ENCODE results near the gene IGLON5.

IGLON5 gene

GRCh38 chr19:51337141-51337860 lies 25.9 kb downstream of the IGLON5 start:
- DNase-seq (ENCODE audit: low read depth, low spot score), result no peak

GRCh38 chr19:51337861-51338562 lies 26.6 kb downstream of the IGLON5 start:
- H3K27ac ChIP-seq, result no peak overlapping the region
- DNase-seq (ENCODE audit: low read depth, low spot score), result no peak

More at GRCh38 chr19:51337141-51337860, 25.9 kb downstream of the IGLON5 start:
- H3K27ac ChIP-seq, result no peak overlapping the region

DNA sequence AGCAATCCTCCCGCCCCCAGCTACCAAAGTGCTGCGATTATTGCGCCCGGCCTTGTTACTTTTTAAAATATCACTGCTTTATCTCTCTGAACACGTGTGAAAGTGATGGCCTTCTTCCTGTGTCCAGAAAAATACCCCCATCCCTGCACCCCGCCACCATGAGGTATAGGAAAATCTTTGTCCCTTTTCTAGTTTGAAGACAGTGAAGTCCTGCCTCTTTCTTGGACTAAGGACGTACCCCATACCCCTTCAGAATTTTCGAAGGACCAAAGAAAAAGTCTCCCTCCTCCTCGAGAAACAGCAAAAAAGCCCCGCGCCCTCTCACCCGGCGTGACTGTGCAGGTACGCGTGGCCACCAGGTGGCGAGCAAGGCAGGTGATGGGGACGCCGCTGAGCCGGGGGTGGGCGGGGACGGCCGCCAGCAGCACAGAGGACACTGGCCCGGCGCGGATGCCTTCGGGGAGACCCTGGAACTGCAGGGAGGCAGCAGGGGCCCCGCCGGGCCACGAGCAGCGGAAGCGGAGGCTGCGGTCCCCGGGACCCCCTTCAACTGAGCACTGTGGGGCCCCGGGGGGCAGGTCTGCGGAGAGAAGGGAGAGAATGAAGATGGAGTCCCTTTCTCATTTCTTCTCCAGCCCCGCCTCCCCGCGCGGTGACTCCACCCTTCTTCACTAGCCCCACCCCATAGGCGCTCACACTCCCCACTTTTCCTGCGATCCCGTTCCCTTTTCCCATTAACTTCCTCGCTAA lies 27.3 kb downstream of the IGLON5 start:
- H3K27ac ChIP-seq, result peak overlapping the region; percentile 49
- DNase-seq (ENCODE audit: low read depth, low spot score), result no peak

DNA sequence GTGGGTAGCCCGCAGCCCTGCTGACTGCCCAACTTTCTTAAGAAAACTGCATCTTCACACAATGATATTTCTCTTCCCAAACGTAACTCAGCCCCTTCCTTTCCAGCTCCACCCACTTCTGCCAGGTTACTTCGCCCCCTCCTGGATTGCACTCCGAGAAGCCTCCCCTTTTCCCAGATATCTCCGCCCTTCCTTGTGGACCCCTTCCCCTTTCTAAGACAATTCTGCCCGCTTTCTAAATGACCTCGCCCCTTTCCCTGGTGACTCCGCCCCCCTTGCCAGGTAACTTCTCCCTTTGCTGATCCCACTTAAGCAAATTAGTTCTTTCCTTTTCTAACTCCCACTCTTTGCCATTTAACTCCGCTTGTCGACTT lies 27.9 kb downstream of the IGLON5 start:
- DNase-seq (ENCODE audit: low read depth, low spot score), result no peak
- H3K27ac ChIP-seq, result peak overlapping the region; percentile 49

DNA sequence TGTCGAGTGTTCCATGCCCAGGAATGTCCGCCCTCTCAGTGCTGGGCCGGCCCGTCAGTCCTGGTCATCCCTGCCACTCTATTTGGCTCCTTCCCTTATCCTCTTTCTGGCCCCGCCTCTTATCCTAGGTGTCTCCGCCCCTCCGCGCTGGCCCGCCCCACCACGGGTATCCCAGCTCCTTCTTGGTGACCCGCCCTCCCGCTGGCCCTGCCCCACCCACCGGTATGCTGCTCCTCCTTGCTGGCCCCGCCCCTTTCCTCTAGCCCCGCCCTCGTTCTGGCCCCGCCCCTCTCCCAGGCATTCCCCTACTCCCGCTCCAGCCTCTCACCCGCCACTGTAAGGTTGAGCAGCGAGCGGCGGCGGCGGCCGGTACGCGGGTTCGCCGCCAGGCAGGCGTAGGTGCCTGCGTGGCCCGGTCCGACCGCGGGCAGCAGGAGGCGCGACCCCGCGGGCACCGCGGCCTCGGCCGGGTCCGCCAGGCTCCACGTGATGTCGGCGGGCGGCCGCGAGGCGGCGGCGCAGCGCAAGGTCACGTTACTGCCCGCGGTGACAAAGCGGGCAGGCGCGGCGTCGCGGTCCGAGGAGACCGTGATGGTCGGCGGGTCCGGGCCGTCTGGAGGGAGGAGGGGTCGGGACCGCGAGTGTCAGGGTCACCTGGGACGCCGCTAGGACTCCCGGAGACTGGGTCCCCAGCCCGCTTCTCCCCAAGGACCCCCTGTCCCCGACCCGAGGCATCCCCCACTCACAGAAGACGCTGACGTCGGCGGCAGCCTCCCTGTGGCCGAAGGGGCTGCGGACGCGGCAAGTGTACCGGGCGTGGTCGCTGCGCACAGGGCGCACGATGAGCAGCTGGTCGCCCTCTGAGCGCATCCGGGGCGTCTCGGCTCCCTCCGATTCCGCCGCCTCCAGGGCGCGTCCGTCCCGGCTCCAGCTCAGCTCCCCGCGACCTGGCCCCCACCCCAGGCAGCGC lies 28.5 kb downstream of the IGLON5 start:
- peak overlapping the region; percentile 49 for H3K27ac ChIP-seq
- DNase-seq (ENCODE audit: low read depth, low spot score), result peak; percentile 87

GRCh38 chr19:51341066-51341465 lies 29.6 kb downstream of the IGLON5 start:
- peak overlapping the region; percentile 31 for H3K27ac ChIP-seq
- no peak for DNase-seq (ENCODE audit: low read depth, low spot score)

- DNase-seq (ENCODE audit: low read depth, low spot score), result no peak
- peak within 1 kb of the TSS; percentile 31 for H3K27ac ChIP-seq
These were observed 30.6 kb downstream of the IGLON5 start, which contains the start of gene VSIG10L for GRCh38 chr19:51341976-51342580. VSIG10L (minus strand) TSS chr19:51342139; CDS start chr19:51342124, 15 bp downstream.

DNA sequence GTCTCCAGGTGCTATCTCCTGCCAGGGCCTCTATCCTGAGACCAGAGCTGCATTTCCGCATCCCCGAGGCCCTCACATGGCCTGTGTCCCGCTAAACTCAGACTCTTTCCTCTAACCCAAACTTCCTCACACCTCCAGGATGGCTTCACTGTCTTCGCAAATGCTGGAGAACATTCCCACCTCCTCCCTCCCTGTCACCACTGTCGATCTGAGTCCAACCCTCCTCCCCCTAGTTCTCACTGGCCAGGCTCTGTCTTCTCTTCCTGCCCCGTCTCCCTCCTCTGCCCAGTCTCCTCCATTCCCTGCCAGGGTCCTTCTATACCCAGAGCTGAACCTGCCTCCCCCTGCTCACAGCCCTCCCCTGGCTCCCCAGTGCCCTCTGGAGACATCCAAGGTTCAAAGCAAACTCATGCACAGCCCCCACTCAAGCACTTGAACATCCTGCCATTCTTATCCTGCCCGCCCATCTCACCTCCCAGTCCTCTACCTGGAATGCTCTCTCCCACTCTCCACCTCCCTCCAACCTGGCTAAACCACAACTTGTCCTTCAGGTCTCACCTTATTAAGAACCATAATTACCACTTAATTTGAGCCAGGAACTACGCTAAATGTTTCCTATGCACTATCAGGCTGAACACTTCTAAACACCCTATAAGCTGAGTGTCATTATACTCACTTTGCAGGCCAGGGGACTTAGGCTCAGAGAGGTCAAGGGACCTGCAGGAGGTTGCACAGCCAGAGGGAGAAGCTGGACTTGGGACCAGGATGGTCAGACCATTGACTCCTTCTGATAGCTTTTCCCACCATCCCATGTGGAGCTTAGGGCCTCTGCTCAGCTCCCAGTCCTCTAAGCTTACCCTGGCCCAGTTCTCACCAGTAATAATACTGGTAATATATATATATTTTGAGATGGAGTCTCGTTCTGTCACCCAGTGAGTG lies 31.5 kb downstream of the IGLON5 start:
- peak overlapping the region; percentile 31 for H3K27ac ChIP-seq
- DNase-seq (ENCODE audit: low read depth, low spot score), result no peak

- no peak overlapping the region for H3K27ac ChIP-seq
- DNase-seq (ENCODE audit: low read depth, low spot score), result no peak
These were observed 33.7 kb downstream of the IGLON5 start for GRCh38 chr19:51345076-51345620.

GRCh38 chr19:51346742-51347141 lies 35.3 kb downstream of the IGLON5 start:
- DNase-seq (ENCODE audit: low read depth, low spot score), result no peak
- H3K27ac ChIP-seq, result no peak overlapping the region

DNA sequence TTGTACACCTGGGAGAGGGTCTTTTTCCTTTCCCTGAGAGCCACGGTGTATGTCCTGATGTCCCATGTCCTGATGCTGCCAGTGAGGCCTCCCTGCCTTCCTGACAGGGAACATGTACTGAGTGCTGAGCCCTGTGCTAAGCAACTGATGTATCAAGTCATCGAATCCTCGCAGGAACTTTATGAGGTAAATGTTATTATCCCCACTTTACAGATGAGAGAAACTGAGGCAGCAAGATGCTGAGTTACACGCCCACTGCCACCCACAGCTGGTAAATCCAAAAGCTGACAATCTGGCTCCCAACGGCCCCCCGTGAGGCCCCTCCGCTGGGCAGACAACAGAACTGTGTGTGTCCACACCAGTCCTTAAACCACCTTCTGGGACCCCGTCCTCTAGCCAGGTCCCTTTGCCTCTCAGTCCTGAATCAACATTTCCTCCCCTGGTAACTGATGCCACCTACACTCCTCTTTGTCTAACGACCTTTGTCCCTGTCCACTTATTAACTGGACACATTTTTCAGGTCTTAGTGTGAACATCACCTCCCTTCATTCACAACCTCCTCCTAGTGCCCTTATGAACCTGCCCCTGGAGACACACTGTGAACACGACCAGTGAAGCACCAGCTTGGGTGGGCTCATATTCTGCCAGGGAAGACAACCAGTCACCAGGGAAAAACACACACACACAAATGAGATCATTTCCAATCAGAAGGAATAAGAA lies 35.9 kb downstream of the IGLON5 start:
- no peak for DNase-seq (ENCODE audit: low read depth, low spot score)
- no peak overlapping the region for H3K27ac ChIP-seq

DNA sequence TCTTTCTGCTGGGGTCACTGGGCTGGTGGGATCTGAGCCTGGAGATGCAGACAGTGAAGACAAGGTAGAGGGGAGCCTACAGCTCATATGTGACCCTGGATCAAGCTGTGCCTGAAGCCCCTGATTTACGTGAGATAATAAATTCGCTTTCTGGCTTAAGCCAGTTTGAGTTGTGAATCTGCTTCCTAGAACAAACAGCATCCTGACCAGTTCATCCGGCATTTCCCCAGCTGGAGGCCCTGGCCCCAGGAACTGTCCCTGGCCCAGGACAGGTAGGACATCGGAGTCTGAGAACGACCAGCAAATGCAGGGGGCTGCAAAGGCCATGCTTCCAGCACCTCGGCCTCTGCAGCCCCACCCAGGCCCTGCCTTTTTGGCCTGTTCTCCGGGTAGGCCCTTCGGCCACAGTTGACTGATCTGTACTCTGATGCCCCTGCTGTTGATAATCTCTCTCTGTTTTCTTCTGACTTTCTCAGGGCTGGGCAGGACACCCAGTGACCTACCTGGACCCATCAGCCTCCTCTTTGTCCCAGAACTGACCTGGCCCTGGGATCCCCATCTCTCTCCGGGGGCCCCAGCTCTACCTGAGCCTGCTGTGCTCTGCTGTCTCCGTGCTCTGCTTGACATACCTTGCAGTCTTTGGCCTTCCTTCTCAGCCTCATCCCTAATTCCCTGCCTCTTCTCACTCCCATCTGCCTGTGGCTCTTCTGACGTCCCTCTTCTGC lies 40.0 kb downstream of the IGLON5 start:
- DNase-seq (ENCODE audit: low read depth, low spot score), result no peak
- H3K27ac ChIP-seq, result peak overlapping the region; percentile 59

DNA sequence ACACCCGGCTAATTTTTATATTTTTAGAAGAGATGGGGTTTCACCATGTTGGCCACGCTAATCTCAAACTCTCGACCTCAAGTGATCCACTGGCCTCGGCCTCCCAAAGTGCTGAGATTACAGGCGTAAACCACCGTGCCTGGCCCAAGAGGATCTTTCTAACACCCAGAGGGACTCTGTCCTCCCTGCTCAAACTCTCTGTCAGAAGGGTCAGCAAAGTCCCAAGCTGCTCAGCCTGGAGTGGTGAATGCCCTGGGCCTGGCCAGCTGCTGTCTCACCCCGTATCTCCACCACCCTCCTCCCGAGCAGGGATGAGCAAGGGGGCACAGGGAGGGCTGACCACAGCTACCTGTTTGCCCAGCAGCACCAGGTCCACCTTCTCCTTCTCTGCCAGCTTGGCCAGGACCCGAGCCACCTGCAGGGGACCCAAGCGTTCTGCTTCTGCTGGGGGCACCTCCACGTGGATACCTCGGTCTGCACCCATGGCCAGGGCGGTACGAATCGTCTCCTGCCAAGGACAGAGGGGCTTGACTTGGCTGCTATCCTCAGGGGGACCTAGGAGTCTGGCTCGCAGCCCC lies 41.4 kb downstream of the IGLON5 start:
- no peak overlapping the region for H3K27ac ChIP-seq
- no peak for DNase-seq (ENCODE audit: low read depth, low spot score)

- no peak for DNase-seq (ENCODE audit: low read depth, low spot score)
These were observed 42.8 kb downstream of the IGLON5 start for GRCh38 chr19:51354103-51354741.

GRCh38 chr19:51354742-51355148 lies 43.3 kb downstream of the IGLON5 start:
- no peak overlapping the region for H3K27ac ChIP-seq
- no peak for DNase-seq (ENCODE audit: low read depth, low spot score)

More at GRCh38 chr19:51354103-51354741, 42.8 kb downstream of the IGLON5 start:
- no peak overlapping the region for H3K27ac ChIP-seq
